Measurements from ENCODE around the gene IFTAP.

- TF ChIP-seq, protein P1, sequence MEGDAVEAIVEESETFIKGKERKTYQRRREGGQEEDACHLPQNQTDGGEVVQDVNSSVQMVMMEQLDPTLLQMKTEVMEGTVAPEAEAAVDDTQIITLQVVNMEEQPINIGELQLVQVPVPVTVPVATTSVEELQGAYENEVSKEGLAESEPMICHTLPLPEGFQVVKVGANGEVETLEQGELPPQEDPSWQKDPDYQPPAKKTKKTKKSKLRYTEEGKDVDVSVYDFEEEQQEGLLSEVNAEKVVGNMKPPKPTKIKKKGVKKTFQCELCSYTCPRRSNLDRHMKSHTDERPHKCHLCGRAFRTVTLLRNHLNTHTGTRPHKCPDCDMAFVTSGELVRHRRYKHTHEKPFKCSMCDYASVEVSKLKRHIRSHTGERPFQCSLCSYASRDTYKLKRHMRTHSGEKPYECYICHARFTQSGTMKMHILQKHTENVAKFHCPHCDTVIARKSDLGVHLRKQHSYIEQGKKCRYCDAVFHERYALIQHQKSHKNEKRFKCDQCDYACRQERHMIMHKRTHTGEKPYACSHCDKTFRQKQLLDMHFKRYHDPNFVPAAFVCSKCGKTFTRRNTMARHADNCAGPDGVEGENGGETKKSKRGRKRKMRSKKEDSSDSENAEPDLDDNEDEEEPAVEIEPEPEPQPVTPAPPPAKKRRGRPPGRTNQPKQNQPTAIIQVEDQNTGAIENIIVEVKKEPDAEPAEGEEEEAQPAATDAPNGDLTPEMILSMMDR (IDR thresholded peaks at IDR 0.05) = no peak
- no peak for TF ChIP-seq POLR2A (IDR thresholded peaks at IDR 0.05)
- no peak for TF ChIP-seq EP300 (IDR thresholded peaks at IDR 0.05)
Observed at GRCh38 chr11:36615826-36616225, 21.5 kb downstream of the IFTAP start.

Data from ovary (tissue), 3 donors.